K562 (cell line): ENCODE data around the gene CSNK1G1. TPM values are rescaled to one million over a fixed set of nuclear protein-coding genes. Genes with fewer than 3 reads are reported as not detected.

Experiments
- ARID2 ChIP-seq: fragments of 450-650 bp; IDR thresholded peaks from 2 replicates; pipeline ENCODE4 v1.6.1; 2017; ENCODE audit warnings: antibody characterized with exemption, mild to moderate bottlenecking
- ATF3 ChIP-seq, 2 experiments: fragments of 450-650 bp in 1 of 2; sonication (generic) in 1 of 2; formaldehyde crosslinking in 1 of 2; IDR thresholded peaks in 1 of 2; conservative IDR thresholded peaks in 1 of 2; 2 replicates each; pipeline versions ENCODE4 v1.6.1 to v1.8.1; 2016 to 2023; ENCODE audit warnings: mild to moderate bottlenecking in 2 of 2, moderate library complexity in 2 of 2, inconsistent platforms in 1 of 2, missing genetic modification reagents in 1 of 2
- CAMTA2 ChIP-seq: fragments of 250-450 bp; sonication (Bioruptor Pico); conservative IDR thresholded peaks from 2 replicates; pipeline ENCODE4 v1.5.1; 2022
- CBX8 ChIP-seq: fragments of 200-600 bp; sonication (generic); IDR thresholded peaks from 2 replicates; pipeline ENCODE4 v1.6.1; 2012; ENCODE audit warnings: borderline replicate concordance, mixed run types, low read depth, mild to moderate bottlenecking, moderate library complexity, mixed read lengths, low read length, control low read depth, inconsistent platforms; ENCODE audit not compliant: poor library complexity, severe bottlenecking; ENCODE audit errors: extremely low read depth
- CTCFL ChIP-seq: IDR thresholded peaks from 2 replicates; pipeline ENCODE4 v1.6.1; 2011; ENCODE audit warnings: borderline replicate concordance, low read depth, mild to moderate bottlenecking, moderate library complexity, low read length; ENCODE audit not compliant: insufficient read depth, poor library complexity, severe bottlenecking
- EHMT2 ChIP-seq: fragments of 450-650 bp; IDR thresholded peaks from 2 replicates; pipeline ENCODE4 v1.6.1; 2018; ENCODE audit warnings: antibody characterized with exemption
- FOXP4 ChIP-seq: sonication (generic); formaldehyde crosslinking; IDR thresholded peaks from 2 replicates; pipeline ENCODE4 v1.8.0; 2022; ENCODE audit warnings: mild to moderate bottlenecking, missing genetic modification reagents, borderline replicate concordance
- HDAC1 ChIP-seq, 2 experiments: fragments of 450-650 bp; IDR thresholded peaks; 2 replicates each; pipeline ENCODE4 v1.6.1; 2016 to 2017; ENCODE audit warnings: inconsistent platforms in 1 of 2, mild to moderate bottlenecking in 1 of 2, moderate library complexity in 1 of 2
- IRF1 ChIP-seq: sonication (generic); formaldehyde crosslinking; IDR thresholded peaks from 2 replicates; pipeline ENCODE4 v1.8.0; 2022; ENCODE audit warnings: missing genetic modification reagents, mild to moderate bottlenecking, borderline replicate concordance
- KDM5B ChIP-seq: fragments of 200-600 bp; sonication (generic); IDR thresholded peaks from 2 replicates; pipeline ENCODE4 v1.6.1; 2012; ENCODE audit warnings: low read depth, mild to moderate bottlenecking, moderate library complexity, low read length, control low read depth, inconsistent platforms; ENCODE audit not compliant: insufficient replicate concordance
- KLF1 ChIP-seq: fragments of 450-650 bp; IDR thresholded peaks from 2 replicates; pipeline ENCODE4 v1.6.1; 2016; ENCODE audit warnings: missing genetic modification characterization, missing compliant biosample characterization
- MAZ ChIP-seq, 2 experiments: fragments of 450-650 bp in 1 of 2; sonication (generic) in 1 of 2; formaldehyde crosslinking; IDR thresholded peaks in 1 of 2; conservative IDR thresholded peaks in 1 of 2; 2 replicates each; pipeline versions ENCODE4 v1.4.0 to v1.5.0; 2020; ENCODE audit warnings: mild to moderate bottlenecking in 1 of 2, missing genetic modification reagents in 1 of 2
- MCM3 ChIP-seq: fragments of 450-650 bp; IDR thresholded peaks from 2 replicates; pipeline ENCODE4 v1.6.1; 2016
- MTA2 ChIP-seq: fragments of 450-650 bp; IDR thresholded peaks from 2 replicates; pipeline ENCODE4 v1.6.1; 2016; ENCODE audit warnings: low read depth
- POLR2AphosphoS2 ChIP-seq: IDR thresholded peaks from 2 replicates; pipeline ENCODE4 v1.6.1; 2012; ENCODE audit warnings: low read length, improper control_type of control experiment
- SIN3B ChIP-seq: fragments of 450-650 bp; IDR thresholded peaks from 2 replicates; pipeline ENCODE4 v1.6.1; 2017; ENCODE audit warnings: low read depth, mild to moderate bottlenecking, moderate library complexity
- SREBF1 ChIP-seq: fragments of 150-350 bp; IDR thresholded peaks from 2 replicates; pipeline ENCODE4 v1.6.1; 2014; ENCODE audit warnings: antibody characterized with exemption, low read depth, low read length, borderline replicate concordance
- U2AF1 ChIP-seq: fragments of 200-400 bp; formaldehyde crosslinking; optimal IDR thresholded peaks from 2 replicates; pipeline ENCODE3; 2017; ENCODE audit warnings: mild to moderate bottlenecking, low read depth, low read length, moderate library complexity
- ZNF23 ChIP-seq: fragments of 250-450 bp; sonication (Bioruptor Pico); IDR thresholded peaks from 2 replicates; pipeline ENCODE4 v1.4.0; 2020; ENCODE audit warnings: mild to moderate bottlenecking
- ZNF384 ChIP-seq: IDR thresholded peaks from 2 replicates; pipeline ENCODE4 v1.6.1; 2012; ENCODE audit warnings: low read depth, low read length, improper control_type of control experiment
- ZNF79 ChIP-seq: fragments of 250-450 bp; sonication (Bioruptor Pico); IDR thresholded peaks from 2 replicates; pipeline ENCODE4 v1.4.0; 2020; ENCODE audit warnings: low read depth, mild to moderate bottlenecking, moderate library complexity
- polyA plus RNA-seq, 8 experiments: library from polyadenylated mRNA; depleted of rRNA in 4 of 8; stranded (reverse) in 5 of 8; unstranded in 3 of 8; fragments of >200 nt; fragmentation: Nextera tagmentation in 2 of 8; fragmentation: Illumina TruSeq in 1 of 8; extraction: Ambion mirVana in 2 of 8; extraction: Trizol in 1 of 8; gene quantifications; 2 replicates each; pipeline versions ENCODE4 v1.2.1 to v1.2.3, GENCODE V29; 2011 to 2014; ENCODE audit warnings: inconsistent platforms in 1 of 8, missing spikeins in 1 of 8
- total RNA-seq, 7 experiments: library from RNA; depleted of rRNA in 6 of 7; stranded (reverse); fragments of >200 nt in 6 of 7; fragmentation: Illumina TruSeq in 2 of 7; extraction: Trizol in 2 of 7; gene quantifications; 2 replicates each; pipeline versions ENCODE4 v1.2.1 to v1.2.3, GENCODE V29; 2011 to 2021; ENCODE audit warnings: low replicate concordance in 1 of 7

Gene CSNK1G1
- total and polyA plus RNA-seq, 9 of the 15 experiments (the other 6 are each of a cell fraction or from before 2014, with no cell fraction given), result 4.5 to 18.5 (median 9.5) TPM

GRCh38 chr15:64153480-64154367, 202.2 kb downstream of the CSNK1G1 start (continued):
- TF ChIP-seq IRF1 (CRISPR knock-in tag) (0 out of 2 replicates have a peak, but pooled peaks have one; percentile 73), SREBF1 (no peak), ATF3 (IDR thresholded peaks at IDR 0.05) (no peak), ATF3 (CRISPR knock-in tag; conservative IDR thresholded peaks at IDR 0.05) (no peak), ZNF23 (CRISPR knock-in tag) (no peak), EHMT2 (no peak), FOXP4 (CRISPR knock-in tag) (0 out of 2 replicates have a peak, but pooled peaks have one; percentile 29), ZNF79 (CRISPR knock-in tag) (no peak), KDM5B (peak; percentile 37), CBX8 (no peak), HDAC1 (IDR thresholded peaks at IDR 0.05) (no peak), ZNF384 (no peak), MCM3 (no peak), CTCFL (peak; percentile 85), POLR2AphosphoS2 (peak; percentile 91; the same call in 1 of the 2 replicates), U2AF1 (no peak), CAMTA2 (CRISPR knock-in tag) (no peak), SIN3B (0 out of 2 replicates have a peak, but pooled peaks have one; percentile 39), KLF1 (tag) (no peak), MAZ (CRISPR knock-in tag; conservative IDR thresholded peaks at IDR 0.05 in 1 of 2, IDR thresholded peaks at IDR 0.05 in 1 of 2) (peak in 1 of 2 experiments; percentile 20; a peak in 1 of 4 replicates), ARID2 (no peak), MTA2 (no peak)
